Heart left ventricle (tissue), 16 donors: ENCODE results near the gene GZMA. TPM values are rescaled to one million over a fixed set of nuclear protein-coding genes. Genes with fewer than 3 reads are reported as not detected.

ENCODE experiments used
- ATAC-seq, 4 donors: fragments of 200-7000 bp; cut with Tn5 transposase; one replicate each; pipeline ENCODE4 v1.9.1; 2020 to 2022; ENCODE audit warnings: moderate library complexity in 4 of 4, mild to moderate bottlenecking in 3 of 4, moderate number of reproducible peaks in 1 of 4
- DNase-seq, 5 donors: peaks; one replicate each; pipeline ENCODE4 v3.0.0-alpha.2; 2020
- H3K27ac ChIP-seq, 12 donors: fragments of 200-600 bp; sonication (generic) in 4 of 12; one replicate each; pipeline versions ENCODE4 v1.5.0 to v1.8.0; 2016 to 2022; ENCODE audit warnings: mild to moderate bottlenecking in 2 of 12
- H3K27me3 ChIP-seq, 9 donors: fragments of 200-600 bp; sonication (generic) in 2 of 9; one replicate each; pipeline versions ENCODE4 v1.5.1 to v1.8.0; 2016 to 2022; ENCODE audit warnings: mild to moderate bottlenecking in 3 of 9
- H3K36me3 ChIP-seq, 9 donors: fragments of 200-600 bp; sonication (generic) in 2 of 9; one replicate each; pipeline versions ENCODE4 v1.5.0 to v1.8.0; 2018 to 2022; ENCODE audit warnings: mild to moderate bottlenecking in 2 of 9
- H3K4me1 ChIP-seq, 12 donors: fragments of 200-600 bp; sonication (generic) in 4 of 12; one replicate each; pipeline versions ENCODE4 v1.5.0 to v1.8.0; 2016 to 2022; ENCODE audit warnings: mild to moderate bottlenecking in 3 of 12
- H3K4me3 ChIP-seq, 12 donors: fragments of 200-600 bp; sonication (generic) in 4 of 12; one replicate each; pipeline versions ENCODE4 v1.5.0 to v1.8.0; 2017 to 2022; ENCODE audit warnings: mild to moderate bottlenecking in 9 of 12, moderate library complexity in 4 of 12
- H3K9me3 ChIP-seq, 12 donors: fragments of 200-600 bp; sonication (generic) in 4 of 12; one replicate each; pipeline versions ENCODE4 v1.5.0 to v1.8.0; 2016 to 2022; ENCODE audit warnings: mild to moderate bottlenecking in 1 of 12
- CTCF ChIP-seq, 12 donors: fragments of 200-600 bp; sonication (generic) in 4 of 12; IDR thresholded peaks; one replicate each; pipeline versions ENCODE4 v1.5.0 to v1.8.0; 2018 to 2022; ENCODE audit warnings: antibody characterized with exemption in 12 of 12, mild to moderate bottlenecking in 5 of 12
- POLR2A ChIP-seq, 2 donors: fragments of 450-650 bp; IDR thresholded peaks; one replicate each; pipeline ENCODE4 v1.6.1; 2017; ENCODE audit warnings: antibody characterized with exemption in 2 of 2, mild to moderate bottlenecking in 2 of 2, moderate library complexity in 2 of 2
- WGBS, 4 donors: extraction: QIAGEN DNeasy Blood & Tissue Kit in 2 of 4; methylation state at CpG; one replicate each; pipeline versions ENCODE4 v1.1.5 to v1.1.7; 2013 to 2018; 5-methylcytosine and 5-hydroxymethylcytosine counted together
- intact Hi-C, 10 donors: fragments of 100-400 bp; cut with DNase I; formaldehyde crosslinking; loops; one replicate each; pipeline versions ENCODE4 v1.11.1 to v1.14.2; 2022
- polyA plus RNA-seq, 2 donors: library from polyadenylated mRNA; stranded (reverse); fragments of 200-250 nt; gene quantifications; one replicate each; pipeline ENCODE4 v1.2.3, GENCODE V29; 2013
- total RNA-seq, 9 donors: library from RNA; depleted of rRNA in 2 of 9; stranded (reverse); fragments of >200 nt in 2 of 9; fragmentation: NEBNext Ultra II Directional in 3 of 9; extraction: Animal tissue kit (Norgen Biotek cat#: 25700) in 3 of 9; gene quantifications; one replicate each; pipeline versions ENCODE4 v1.1.0 to v1.2.4, GENCODE V29; 2016 to 2023
- donor health status: ischemic (EF 13 %, LVEDD 7.1; RV severe dilation, severe dysfunction).
- donor health status: healthy with polysubstance abuse.
- donor health status: DM: no; HTN: yes; CAD: no.
- donor health status: DM: no; HTN: no; CAD: no.
- donor health status: ischemic (EF 25% LVEDD 6.9; RV normal size, moderate dysfunction).
- donor health status: ischemic (EF 25% LVEDD 5.7; RV mildly dilated, moderate dysfunction).
- donor health status: healthy.
- donor health status: DM: yes; HTN: yes; CAD: no.
- donor health status: ischemic (EF 35%, LVEDD 5.7; RV mildly dilated, moderate dysfunction).
- donor health status: nonischemic (EF 11% LVEDD 7.7; RV severe dilation, severe dysfunction).
- donor health status: DM: yes; HTN: yes; CAD: no.
- donor health status: PGD.
- donor health status: ischemic (EF 29% LVEDD 5.4; RV normal size, mild dysfunction).
- donor health status: nonischemic (EF 23%, LVEDD 6.1; RV moderate dilation, normal function).

The GZMA gene
- total and polyA plus RNA-seq, 11 donors = 0.23 to 17.9 (median 0.61) TPM; not detected in 2

DNA sequence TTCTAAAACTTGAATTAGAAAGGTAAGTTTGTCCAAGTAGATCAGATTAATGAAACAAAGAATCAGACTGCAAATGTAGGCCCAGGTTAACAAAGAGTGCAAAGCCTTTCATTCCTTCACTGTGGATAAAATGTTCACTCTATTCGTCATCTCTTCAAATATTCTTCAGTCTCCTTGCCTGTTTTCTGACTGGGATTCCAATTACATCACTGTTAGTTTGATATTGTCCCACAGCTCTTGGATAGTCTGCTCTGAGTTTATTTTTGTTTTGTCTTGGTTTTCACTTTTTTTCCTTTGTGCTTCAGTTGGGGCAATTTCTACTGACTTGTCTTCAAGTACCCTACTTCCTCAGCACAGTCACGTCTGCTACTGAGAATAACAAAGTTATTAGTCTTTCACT is 38.5 kb upstream of the GZMA start:
- no peak for DNase-seq
- no peaks in the 10 kb centered on the region for H3K4me1 ChIP-seq
- H3K9me3 ChIP-seq = no peaks in the 10 kb centered on the region
- intact Hi-C loops = no loop called here
- no peak for ATAC-seq
- no peaks in the 10 kb centered on the region for H3K27me3 ChIP-seq
- no peak overlapping the region for H3K4me3 ChIP-seq
- TF ChIP-seq CTCF (IDR thresholded peaks at IDR 0.05) (no peak), POLR2A (IDR thresholded peaks at IDR 0.05) (no peak)
- no peak overlapping the region for H3K27ac ChIP-seq
- H3K36me3 ChIP-seq = no peaks in the 10 kb centered on the region
- 72 to 79% (median 79%) methylated on average over 2 of the region's 2 CpGs for WGBS, 4 donors

DNA sequence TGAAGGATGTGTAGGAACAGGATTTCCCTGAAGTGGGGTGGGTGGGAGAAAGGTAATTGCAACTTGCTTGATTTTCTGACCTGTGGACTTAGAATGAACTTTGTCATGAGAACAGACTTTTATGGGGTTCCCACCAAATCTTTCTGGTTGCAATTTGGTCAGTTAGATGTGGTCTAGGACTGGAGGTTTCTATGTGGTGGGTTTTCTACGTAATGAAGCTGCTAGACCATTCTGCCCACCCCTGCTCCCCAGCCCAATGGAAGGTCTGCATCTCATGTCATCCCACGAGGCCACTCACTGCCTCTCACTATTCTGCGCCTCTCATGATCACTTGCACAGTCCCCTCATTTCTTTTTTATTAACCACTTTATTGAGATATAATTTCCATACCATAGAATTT is 37.9 kb upstream of the GZMA start:
- Histone ChIP-seq H3K27me3 (no peaks in the 10 kb centered on the region), H3K4me3 (no peak overlapping the region), H3K4me1 (no peaks in the 10 kb centered on the region), H3K36me3 (no peaks in the 10 kb centered on the region), H3K9me3 (no peaks in the 10 kb centered on the region), H3K27ac (no peak overlapping the region)
- ATAC-seq (no peak), DNase-seq (no peak)
- no peak for TF ChIP-seq CTCF (IDR thresholded peaks at IDR 0.05)
- TF ChIP-seq POLR2A (IDR thresholded peaks at IDR 0.05) = no peak
- intact Hi-C loops = no loop called here
- WGBS, 4 donors = 85 to 95% (median 92%) methylated on average over 3 of the region's 3 CpGs

- Histone ChIP-seq H3K9me3 (no peaks in the 10 kb centered on the region), H3K4me3 (no peak overlapping the region), H3K27me3 (no peaks in the 10 kb centered on the region), H3K27ac (no peak overlapping the region), H3K4me1 (no peaks in the 10 kb centered on the region), H3K36me3 (no peaks in the 10 kb centered on the region)
- no peak for TF ChIP-seq CTCF (IDR thresholded peaks at IDR 0.05)
- TF ChIP-seq POLR2A (IDR thresholded peaks at IDR 0.05) = no peak
- 95 to 97% (median 95%) methylated on average over 3 of the region's 3 CpGs for WGBS, 4 donors
- intact Hi-C loops = no loop called here
- no peak for DNase-seq
- ATAC-seq = no peak
Measured at GRCh38 chr5:55066277-55066676, 36.2 kb upstream of the GZMA start.

DNA sequence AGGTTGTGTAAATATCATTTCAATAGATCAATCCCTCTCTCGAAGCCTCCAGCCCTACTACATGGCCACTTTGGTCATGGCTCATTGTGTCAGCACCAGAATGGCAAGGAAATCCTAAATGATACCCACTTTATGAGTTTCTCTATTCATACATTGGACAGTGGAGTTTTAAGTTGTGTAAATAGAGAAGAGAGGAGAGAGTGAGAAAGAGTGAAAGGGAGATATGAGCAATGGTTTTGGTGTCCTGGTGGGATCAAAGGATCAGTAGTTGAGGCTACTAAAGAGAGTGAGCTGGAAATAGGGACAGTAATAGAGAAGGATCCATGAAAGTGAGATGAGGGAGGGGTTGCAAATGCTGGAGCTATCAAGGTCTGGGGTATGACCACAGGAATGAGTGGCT is 31.5 kb upstream of the GZMA start:
- H3K4me1 ChIP-seq = no peaks in the 10 kb centered on the region
- no peaks in the 10 kb centered on the region for H3K9me3 ChIP-seq
- ATAC-seq (no peak), DNase-seq (no peak)
- no peak overlapping the region for H3K4me3 ChIP-seq
- no peaks in the 10 kb centered on the region for H3K27me3 ChIP-seq
- H3K27ac ChIP-seq = no peak overlapping the region
- TF ChIP-seq POLR2A (IDR thresholded peaks at IDR 0.05) = no peak
- no peak for TF ChIP-seq CTCF (IDR thresholded peaks at IDR 0.05)
- 79 to 94% (median 85%) methylated on average over 1 of the region's 1 CpG for WGBS, 4 donors
- intact Hi-C loops = no loop called here
- H3K36me3 ChIP-seq = no peaks in the 10 kb centered on the region
